HepG2 (cell line): ENCODE results near the gene AP3D1. TPM values are rescaled to one million over a fixed set of nuclear protein-coding genes. Genes with fewer than 3 reads are reported as not detected.
A peak's percentile ranks its signal among the peaks of the same experiment; 100 is the strongest.

Experiments
- CAMTA2 ChIP-seq: sonication (generic); formaldehyde crosslinking; IDR thresholded peaks from 2 replicates; pipeline ENCODE4 v1.4.0; 2020; ENCODE audit warnings: mild to moderate bottlenecking, missing genetic modification reagents, borderline replicate concordance
- FOXO1 ChIP-seq: sonication (generic); formaldehyde crosslinking; IDR thresholded peaks from 2 replicates; pipeline ENCODE4 v1.4.0; 2020; ENCODE audit warnings: missing genetic modification reagents
- IRF9 ChIP-seq: sonication (generic); formaldehyde crosslinking; IDR thresholded peaks from 2 replicates; pipeline ENCODE4 v1.8.0; 2022; ENCODE audit warnings: missing genetic modification reagents, mild to moderate bottlenecking, borderline replicate concordance
- MAZ ChIP-seq, 2 experiments: sonication (generic) in 1 of 2; formaldehyde crosslinking in 1 of 2; IDR thresholded peaks; 2 replicates each; pipeline versions ENCODE4 v1.5.0 to v1.6.1; 2012 to 2020; ENCODE audit warnings: low read depth in 2 of 2, mild to moderate bottlenecking in 2 of 2, borderline replicate concordance in 1 of 2, improper control_type of control experiment in 1 of 2, low read length in 1 of 2, missing genetic modification reagents in 1 of 2, moderate library complexity in 1 of 2
- NFIC ChIP-seq: IDR thresholded peaks from 2 replicates; pipeline ENCODE4 v1.6.1; 2012; ENCODE audit warnings: mild to moderate bottlenecking, low read length, inconsistent platforms
- NFYB ChIP-seq: sonication (generic); formaldehyde crosslinking; IDR thresholded peaks from 2 replicates; pipeline ENCODE4 v1.4.0; 2020; ENCODE audit warnings: missing genetic modification reagents
- SALL2 ChIP-seq: sonication (generic); formaldehyde crosslinking; IDR thresholded peaks from 2 replicates; pipeline ENCODE4 v1.8.1; 2023; ENCODE audit warnings: mild to moderate bottlenecking, missing genetic modification reagents, inconsistent platforms
- ZMYM4 ChIP-seq: sonication (generic); formaldehyde crosslinking; IDR thresholded peaks from 2 replicates; pipeline ENCODE4 v1.8.1; 2023; ENCODE audit warnings: mild to moderate bottlenecking, missing genetic modification reagents
- ZNF138 ChIP-seq: sonication (generic); formaldehyde crosslinking; IDR thresholded peaks from 2 replicates; pipeline ENCODE4 v1.5.0; 2020; ENCODE audit warnings: mild to moderate bottlenecking, low read depth, missing genetic modification reagents
- ZNF235 ChIP-seq: sonication (generic); formaldehyde crosslinking; IDR thresholded peaks from 2 replicates; pipeline ENCODE4 v1.8.1; 2023; ENCODE audit warnings: mild to moderate bottlenecking, missing genetic modification reagents, borderline replicate concordance
- ZNF580 ChIP-seq: IDR thresholded peaks from 2 replicates; pipeline ENCODE4 v1.6.1; 2016; ENCODE audit warnings: low read depth, borderline replicate concordance
- ZNF605 ChIP-seq: sonication (generic); formaldehyde crosslinking; IDR thresholded peaks from 2 replicates; pipeline ENCODE4 v1.8.0; 2022; ENCODE audit warnings: mild to moderate bottlenecking, missing genetic modification reagents
- ZNF773 ChIP-seq: sonication (generic); formaldehyde crosslinking; IDR thresholded peaks from 2 replicates; pipeline ENCODE4 v1.4.0; 2020; ENCODE audit warnings: missing genetic modification reagents, borderline replicate concordance
- polyA plus RNA-seq, 8 experiments: library from polyadenylated mRNA; depleted of rRNA in 3 of 8; stranded (reverse) in 7 of 8; unstranded in 1 of 8; fragments of >200 nt; fragmentation: Illumina TruSeq in 4 of 8; extraction: Trizol in 4 of 8; gene quantifications; 2 replicates each; pipeline versions ENCODE4 v1.2.1 to v1.2.3, GENCODE V29; 2011 to 2016; ENCODE audit warnings: low read depth in 4 of 8, missing spikeins in 1 of 8, mixed read lengths in 1 of 8; ENCODE audit not compliant: insufficient read depth in 1 of 8
- total RNA-seq, 5 experiments: library from RNA; depleted of rRNA; stranded (reverse); fragments of >200 nt; fragmentation: Illumina TruSeq; extraction: Trizol; gene quantifications; 2 replicates each; pipeline ENCODE4 v1.2.3, GENCODE V29; 2016; ENCODE audit warnings: low read depth in 1 of 5
- TF ChIP-seq, protein P1 (sequence below): sonication (generic); formaldehyde crosslinking; IDR thresholded peaks from 2 replicates; pipeline ENCODE4 v1.4.0; 2020; ENCODE audit warnings: missing genetic modification reagents, borderline replicate concordance
- TF ChIP-seq, protein P2 (sequence below): IDR thresholded peaks from 2 replicates; pipeline ENCODE4 v1.6.1; 2012; ENCODE audit warnings: low read depth, low read length, improper control_type of control experiment
- TF ChIP-seq, protein P3 (sequence below): sonication (generic); formaldehyde crosslinking; IDR thresholded peaks from 2 replicates; pipeline ENCODE4 v1.8.0; 2022; ENCODE audit warnings: missing genetic modification reagents, mild to moderate bottlenecking, moderate library complexity, borderline replicate concordance
- TF ChIP-seq, protein P4 (sequence below): IDR thresholded peaks from 2 replicates; pipeline ENCODE4 v1.6.1; 2018; ENCODE audit warnings: missing genetic modification reagents

Gene AP3D1
- total and polyA plus RNA-seq, 2 of the 13 experiments (the other 11 are each of a cell fraction or from before 2014, with no cell fraction given), result 68.0 to 82.6 TPM

- TF ChIP-seq, protein P1, sequence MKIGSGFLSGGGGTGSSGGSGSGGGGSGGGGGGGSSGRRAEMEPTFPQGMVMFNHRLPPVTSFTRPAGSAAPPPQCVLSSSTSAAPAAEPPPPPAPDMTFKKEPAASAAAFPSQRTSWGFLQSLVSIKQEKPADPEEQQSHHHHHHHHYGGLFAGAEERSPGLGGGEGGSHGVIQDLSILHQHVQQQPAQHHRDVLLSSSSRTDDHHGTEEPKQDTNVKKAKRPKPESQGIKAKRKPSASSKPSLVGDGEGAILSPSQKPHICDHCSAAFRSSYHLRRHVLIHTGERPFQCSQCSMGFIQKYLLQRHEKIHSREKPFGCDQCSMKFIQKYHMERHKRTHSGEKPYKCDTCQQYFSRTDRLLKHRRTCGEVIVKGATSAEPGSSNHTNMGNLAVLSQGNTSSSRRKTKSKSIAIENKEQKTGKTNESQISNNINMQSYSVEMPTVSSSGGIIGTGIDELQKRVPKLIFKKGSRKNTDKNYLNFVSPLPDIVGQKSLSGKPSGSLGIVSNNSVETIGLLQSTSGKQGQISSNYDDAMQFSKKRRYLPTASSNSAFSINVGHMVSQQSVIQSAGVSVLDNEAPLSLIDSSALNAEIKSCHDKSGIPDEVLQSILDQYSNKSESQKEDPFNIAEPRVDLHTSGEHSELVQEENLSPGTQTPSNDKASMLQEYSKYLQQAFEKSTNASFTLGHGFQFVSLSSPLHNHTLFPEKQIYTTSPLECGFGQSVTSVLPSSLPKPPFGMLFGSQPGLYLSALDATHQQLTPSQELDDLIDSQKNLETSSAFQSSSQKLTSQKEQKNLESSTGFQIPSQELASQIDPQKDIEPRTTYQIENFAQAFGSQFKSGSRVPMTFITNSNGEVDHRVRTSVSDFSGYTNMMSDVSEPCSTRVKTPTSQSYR, result 0 out of 2 replicates have a peak, but pooled peaks have one; percentile 20
- TF ChIP-seq NFIC (no peak), ZNF773 (CRISPR knock-in tag) (no peak), CAMTA2 (0 out of 2 replicates have a peak, but pooled peaks have one; percentile 41), IRF9 (CRISPR knock-in tag) (peak; percentile 51; the same call in 1 of the 2 replicates), SALL2 (CRISPR knock-in tag) (peak; percentile 55; the same call in 1 of the 2 replicates), ZNF605 (CRISPR knock-in tag) (no peak; the same call in 1 of the 2 replicates), NFYB (CRISPR knock-in tag) (peak; percentile 84), FOXO1 (CRISPR knock-in tag) (no peak), ZNF138 (CRISPR knock-in tag) (no peak), MAZ (IDR thresholded peaks at IDR 0.05; ENCODE audit: borderline replicate concordance, low read depth, low read length) (peak; percentile 41; the same call in 1 of the 2 replicates), MAZ (CRISPR knock-in tag; IDR thresholded peaks at IDR 0.05; ENCODE audit: low read depth) (no peak), ZMYM4 (no peak; the same call in 1 of the 2 replicates), ZNF235 (CRISPR knock-in tag) (0 out of 2 replicates have a peak, but pooled peaks have one; percentile 26), ZNF580 (CRISPR knock-in tag) (no peak; the same call in 1 of the 2 replicates)
- TF ChIP-seq, protein P2, sequence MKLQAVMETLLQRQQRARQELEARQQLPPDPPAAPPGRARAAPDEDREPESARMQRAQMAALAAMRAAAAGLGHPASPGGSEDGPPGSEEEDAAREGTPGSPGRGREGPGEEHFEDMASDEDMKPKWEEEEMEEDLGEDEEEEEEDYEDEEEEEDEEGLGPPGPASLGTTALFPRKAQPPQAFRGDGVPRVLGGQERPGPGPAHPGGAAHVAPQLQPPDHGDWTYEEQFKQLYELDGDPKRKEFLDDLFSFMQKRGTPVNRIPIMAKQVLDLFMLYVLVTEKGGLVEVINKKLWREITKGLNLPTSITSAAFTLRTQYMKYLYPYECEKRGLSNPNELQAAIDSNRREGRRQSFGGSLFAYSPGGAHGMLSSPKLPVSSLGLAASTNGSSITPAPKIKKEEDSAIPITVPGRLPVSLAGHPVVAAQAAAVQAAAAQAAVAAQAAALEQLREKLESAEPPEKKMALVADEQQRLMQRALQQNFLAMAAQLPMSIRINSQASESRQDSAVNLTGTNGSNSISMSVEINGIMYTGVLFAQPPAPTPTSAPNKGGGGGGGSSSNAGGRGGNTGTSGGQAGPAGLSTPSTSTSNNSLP, result no peak
- TF ChIP-seq, protein P3, sequence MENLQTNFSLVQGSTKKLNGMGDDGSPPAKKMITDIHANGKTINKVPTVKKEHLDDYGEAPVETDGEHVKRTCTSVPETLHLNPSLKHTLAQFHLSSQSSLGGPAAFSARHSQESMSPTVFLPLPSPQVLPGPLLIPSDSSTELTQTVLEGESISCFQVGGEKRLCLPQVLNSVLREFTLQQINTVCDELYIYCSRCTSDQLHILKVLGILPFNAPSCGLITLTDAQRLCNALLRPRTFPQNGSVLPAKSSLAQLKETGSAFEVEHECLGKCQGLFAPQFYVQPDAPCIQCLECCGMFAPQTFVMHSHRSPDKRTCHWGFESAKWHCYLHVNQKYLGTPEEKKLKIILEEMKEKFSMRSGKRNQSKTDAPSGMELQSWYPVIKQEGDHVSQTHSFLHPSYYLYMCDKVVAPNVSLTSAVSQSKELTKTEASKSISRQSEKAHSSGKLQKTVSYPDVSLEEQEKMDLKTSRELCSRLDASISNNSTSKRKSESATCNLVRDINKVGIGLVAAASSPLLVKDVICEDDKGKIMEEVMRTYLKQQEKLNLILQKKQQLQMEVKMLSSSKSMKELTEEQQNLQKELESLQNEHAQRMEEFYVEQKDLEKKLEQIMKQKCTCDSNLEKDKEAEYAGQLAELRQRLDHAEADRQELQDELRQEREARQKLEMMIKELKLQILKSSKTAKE (CRISPR knock-in tag), result no peak
- TF ChIP-seq, protein P4, sequence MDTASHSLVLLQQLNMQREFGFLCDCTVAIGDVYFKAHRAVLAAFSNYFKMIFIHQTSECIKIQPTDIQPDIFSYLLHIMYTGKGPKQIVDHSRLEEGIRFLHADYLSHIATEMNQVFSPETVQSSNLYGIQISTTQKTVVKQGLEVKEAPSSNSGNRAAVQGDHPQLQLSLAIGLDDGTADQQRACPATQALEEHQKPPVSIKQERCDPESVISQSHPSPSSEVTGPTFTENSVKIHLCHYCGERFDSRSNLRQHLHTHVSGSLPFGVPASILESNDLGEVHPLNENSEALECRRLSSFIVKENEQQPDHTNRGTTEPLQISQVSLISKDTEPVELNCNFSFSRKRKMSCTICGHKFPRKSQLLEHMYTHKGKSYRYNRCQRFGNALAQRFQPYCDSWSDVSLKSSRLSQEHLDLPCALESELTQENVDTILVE (CRISPR knock-in tag), result no peak
These were observed 89.6 kb downstream of the AP3D1 start (continued) for GRCh38 chr19:2061495-2062388.
